SK-N-SH (cell line): ENCODE measurements around the gene SMYD3.

Source experiments
- PBX3 ChIP-seq: IDR thresholded peaks from 2 replicates; pipeline ENCODE4; 2012
- TAF1 ChIP-seq: IDR thresholded peaks from 2 replicates; pipeline ENCODE4 v1.6.1; 2012; ENCODE audit warnings: low read depth, mild to moderate bottlenecking, low read length, moderate library complexity, borderline replicate concordance
- TF ChIP-seq, protein P1 (sequence below): fragments of 200-600 bp; sonication (generic); IDR thresholded peaks from 2 replicates; pipeline ENCODE4 v1.6.1; 2017; ENCODE audit warnings: antibody characterized with exemption, mild to moderate bottlenecking, moderate library complexity

- TF ChIP-seq TAF1 (no peak), PBX3 (no peak)
- TF ChIP-seq, protein P1, sequence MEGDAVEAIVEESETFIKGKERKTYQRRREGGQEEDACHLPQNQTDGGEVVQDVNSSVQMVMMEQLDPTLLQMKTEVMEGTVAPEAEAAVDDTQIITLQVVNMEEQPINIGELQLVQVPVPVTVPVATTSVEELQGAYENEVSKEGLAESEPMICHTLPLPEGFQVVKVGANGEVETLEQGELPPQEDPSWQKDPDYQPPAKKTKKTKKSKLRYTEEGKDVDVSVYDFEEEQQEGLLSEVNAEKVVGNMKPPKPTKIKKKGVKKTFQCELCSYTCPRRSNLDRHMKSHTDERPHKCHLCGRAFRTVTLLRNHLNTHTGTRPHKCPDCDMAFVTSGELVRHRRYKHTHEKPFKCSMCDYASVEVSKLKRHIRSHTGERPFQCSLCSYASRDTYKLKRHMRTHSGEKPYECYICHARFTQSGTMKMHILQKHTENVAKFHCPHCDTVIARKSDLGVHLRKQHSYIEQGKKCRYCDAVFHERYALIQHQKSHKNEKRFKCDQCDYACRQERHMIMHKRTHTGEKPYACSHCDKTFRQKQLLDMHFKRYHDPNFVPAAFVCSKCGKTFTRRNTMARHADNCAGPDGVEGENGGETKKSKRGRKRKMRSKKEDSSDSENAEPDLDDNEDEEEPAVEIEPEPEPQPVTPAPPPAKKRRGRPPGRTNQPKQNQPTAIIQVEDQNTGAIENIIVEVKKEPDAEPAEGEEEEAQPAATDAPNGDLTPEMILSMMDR: no peak
These were observed 11.6 kb upstream of the SMYD3 start for GRCh38 chr1:246518456-246519205.
